ENCODE results near the gene HOXC9. TPM values are rescaled to one million over a fixed set of nuclear protein-coding genes. Genes with fewer than 3 reads are reported as not detected.

The HOXC9 gene
- total RNA-seq, 2 donors from 2014 or later = not detected

DNA sequence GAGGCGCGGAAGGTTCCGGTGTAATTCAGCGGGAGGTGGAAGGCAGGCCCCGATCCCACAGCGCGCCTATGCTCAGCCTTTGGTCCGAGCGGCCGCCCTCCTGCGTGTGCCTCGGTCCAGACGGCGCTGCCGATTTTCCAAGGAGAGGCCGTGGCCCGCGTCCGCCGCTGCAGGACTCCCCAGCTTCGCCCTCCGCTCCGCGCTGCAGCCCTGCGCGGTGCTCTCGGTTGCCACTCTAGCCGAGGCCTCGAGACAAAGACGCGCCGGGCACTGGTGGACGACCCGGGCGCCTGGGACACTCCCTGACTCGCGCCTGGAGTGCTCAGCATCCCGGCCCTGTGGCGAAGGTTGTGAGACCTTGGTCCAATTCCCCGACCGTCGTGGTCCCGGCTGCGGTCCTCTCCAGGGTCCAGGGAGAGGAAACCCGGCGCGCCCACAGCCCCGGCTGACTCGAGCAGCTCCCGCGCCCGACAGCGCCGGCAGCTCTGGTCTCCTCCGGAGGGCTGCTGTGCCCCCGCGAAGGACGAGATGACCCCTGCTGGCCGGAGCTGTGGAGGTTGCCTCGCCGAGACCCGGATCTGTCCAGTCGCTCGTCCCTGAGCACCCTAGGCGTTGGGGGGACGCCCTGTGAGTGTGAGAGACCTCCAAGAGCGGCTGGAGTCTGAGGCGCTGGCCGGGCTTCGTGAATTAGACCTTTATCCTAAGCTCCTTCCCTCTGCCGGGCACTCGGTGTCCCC, 38.8 kb upstream of the HOXC9 start:
- DNase-seq (no peak), ATAC-seq (no peak)
- intact Hi-C loops (cut with DNase I, micrococcal nuclease) = no loop called here

DNA sequence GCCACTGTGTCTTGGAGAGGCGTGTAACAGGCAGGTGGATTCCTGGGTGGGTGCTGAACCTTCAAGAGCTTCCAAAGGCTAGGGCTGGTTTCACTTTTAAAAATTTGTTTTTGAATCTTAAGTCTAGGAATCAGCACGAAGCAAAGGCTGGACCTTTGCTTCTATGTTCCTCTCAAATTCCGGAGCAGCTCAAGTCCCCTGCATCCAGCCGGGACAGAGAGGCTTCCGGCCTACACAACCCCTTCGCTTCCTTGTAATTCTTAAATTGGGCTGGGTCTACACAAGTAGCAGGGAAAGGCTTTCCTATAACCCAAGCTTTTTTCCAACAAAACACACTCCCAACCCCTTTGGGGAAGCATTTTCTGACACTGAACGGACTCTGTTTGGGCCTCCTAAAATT, 37.0 kb upstream of the HOXC9 start:
- DNase-seq (no peak), ATAC-seq (no peak)

DNA sequence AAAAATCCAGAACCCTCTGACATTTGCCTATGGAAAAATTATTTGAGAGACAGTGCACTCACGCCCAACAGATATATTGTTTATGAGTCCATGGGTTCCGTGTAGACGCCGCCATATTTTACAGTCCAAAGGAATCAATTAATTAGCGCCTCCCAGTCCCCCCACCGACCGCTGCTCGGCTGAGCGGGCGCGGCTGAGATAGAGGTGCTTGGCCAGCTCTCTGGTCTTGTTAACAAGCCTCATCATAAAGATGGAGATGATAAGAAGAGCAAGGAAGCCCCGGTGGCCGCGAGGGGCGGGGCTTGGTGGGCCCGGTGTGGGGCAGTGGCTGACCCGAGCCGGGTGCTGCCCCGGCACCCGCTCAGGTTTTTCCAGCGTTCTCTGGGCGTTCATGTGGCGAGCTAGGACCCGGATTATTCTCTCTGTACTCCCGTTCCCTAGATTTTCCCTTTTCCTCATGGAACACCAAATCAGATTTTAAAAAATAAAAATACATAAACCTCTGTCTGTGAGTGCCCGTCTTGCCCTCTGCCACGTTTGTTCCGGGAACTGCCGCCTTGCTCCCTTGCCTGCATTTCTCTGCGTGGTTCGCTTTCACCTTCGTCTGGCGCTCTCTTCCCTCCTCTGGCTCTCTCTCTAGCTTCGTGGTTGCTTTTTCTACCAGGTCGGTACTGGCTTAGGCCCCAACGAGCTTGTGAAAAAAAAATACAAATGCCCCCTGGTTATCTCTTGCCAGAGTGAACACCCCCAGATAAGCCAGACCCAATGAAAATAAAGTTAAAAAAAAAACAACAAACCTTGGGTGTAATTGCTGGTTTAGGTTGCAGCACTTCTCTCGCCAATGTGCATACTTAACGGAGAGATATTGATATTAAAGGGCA, 36.3 kb upstream of the HOXC9 start:
- intact Hi-C loops (cut with DNase I, micrococcal nuclease) = no loop called here
- no peak for ATAC-seq
- DNase-seq = no peak

More for the DNA sequence above, 37.0 kb upstream of the HOXC9 start:
- intact Hi-C loops (cut with DNase I, micrococcal nuclease) = no loop called here

DNA sequence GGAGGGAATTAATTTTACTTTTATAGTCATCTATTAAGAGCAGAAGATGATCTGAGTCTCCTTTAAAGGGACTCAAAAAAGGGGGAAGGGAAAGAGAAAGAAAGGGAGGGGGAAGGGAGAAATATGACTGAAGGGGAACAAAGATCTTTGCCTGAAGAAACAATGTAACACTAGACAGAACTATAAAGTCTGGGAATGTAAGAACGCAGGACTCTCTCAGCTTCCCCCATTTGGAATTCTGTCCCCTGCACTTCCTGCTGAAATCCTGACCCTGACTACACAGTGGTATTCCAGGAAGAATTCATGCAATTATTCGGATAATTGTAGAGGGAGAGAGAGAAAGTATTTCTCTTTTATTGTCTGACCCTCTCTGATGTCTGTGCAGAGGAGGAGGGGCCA, 35.6 kb upstream of the HOXC9 start:
- intact Hi-C loops (cut with DNase I, micrococcal nuclease) = no loop called here
- ATAC-seq = no peak
- DNase-seq = no peak

DNA sequence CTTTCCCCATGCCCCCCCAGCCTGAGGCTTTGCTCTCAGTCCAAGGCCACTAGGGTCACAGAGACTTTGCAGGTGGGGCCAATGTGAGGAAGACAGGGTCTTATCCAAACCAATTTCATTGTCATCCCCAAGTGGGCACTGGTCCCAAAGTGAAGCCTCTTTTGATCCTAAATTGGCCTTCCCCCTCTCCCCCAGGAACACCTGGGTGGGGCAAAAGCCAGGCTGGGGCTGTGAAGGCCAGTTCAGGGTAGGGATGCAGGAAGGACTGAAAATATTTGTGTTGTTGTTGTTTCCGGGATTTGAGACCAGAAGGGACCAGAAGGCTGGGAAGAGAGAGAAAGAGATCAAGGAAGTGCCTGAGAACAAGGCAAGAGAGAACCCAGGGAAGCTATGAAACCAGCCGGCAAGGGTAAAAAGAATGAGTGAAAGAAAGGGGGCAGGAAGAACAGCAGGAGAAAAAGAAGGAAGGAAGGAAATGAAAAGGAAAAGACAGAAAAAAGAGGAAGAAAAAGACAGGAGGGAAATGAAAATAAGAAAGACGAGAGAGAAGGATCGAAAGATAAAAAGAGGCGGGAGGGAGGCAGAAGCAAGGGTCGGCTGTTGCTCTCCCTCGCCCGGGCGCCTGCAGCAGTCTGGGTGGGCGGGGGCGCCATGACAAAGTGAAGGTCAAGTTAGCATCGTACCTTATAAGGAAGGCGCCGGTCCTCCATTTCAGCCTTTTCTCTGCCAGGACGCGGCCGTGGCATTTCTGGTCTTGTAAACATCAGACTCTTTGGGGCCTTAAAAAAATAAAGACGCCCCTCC, 34.5 kb upstream of the HOXC9 start:
- no peak for DNase-seq
- intact Hi-C loops (cut with DNase I, micrococcal nuclease) = no loop called here
- ATAC-seq = no peak

DNA sequence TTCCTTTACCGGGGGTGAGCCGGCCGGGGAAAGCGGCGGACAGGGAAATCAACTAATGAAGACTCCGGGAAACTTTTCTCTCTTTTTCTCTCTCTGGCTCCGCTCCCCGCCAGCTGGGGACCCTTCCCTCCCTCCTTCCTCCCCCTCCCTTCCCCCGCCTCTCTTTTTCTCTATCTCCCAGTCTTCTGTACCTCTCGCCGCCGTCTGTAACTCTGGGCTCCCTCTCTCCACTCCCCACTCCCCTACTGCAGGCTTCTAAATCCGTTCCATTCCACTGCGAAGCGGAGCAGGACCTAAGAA, 33.9 kb upstream of the HOXC9 start:
- intact Hi-C loops (cut with DNase I, micrococcal nuclease) = no loop called here
- ATAC-seq = no peak
- DNase-seq = no peak

DNA sequence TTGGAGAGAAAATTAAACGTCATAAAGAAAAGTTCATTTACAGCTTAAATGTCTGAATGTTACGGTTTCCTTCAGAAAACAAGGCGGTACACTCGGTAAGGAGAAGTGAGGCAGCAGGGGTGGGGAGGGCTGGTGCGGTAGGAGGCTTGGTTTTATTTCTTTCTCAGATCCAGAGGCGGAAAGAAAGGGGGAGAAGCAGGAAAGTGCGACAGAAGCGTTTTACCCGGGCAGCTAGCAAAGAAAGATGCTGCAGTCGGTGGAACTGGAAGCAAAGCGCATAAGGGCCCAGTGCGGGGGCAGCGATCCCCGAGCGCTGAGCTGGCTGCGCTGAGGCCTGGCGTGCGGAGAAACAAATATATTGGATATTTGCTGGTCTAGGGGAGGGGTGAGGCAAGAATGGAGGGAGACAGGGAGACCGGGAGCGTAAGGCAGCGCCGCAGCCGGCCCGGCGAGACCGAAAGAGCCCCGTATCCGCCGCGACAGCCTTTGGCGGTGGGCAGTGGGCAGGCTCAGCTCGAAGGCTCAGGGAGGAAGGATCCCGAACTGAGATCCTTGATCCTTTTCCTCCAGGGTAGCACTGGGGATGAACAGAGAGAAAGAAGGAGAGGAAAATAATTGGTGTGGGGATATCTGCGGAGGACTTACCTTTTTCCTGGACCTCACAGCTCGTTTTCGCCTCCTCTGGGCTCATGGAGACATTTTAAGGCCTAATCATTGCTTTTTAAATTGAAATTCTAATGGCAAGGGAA, 33.4 kb upstream of the HOXC9 start:
- intact Hi-C loops (cut with DNase I, micrococcal nuclease) = no loop called here
- ATAC-seq = no peak
- DNase-seq = no peak

DNA sequence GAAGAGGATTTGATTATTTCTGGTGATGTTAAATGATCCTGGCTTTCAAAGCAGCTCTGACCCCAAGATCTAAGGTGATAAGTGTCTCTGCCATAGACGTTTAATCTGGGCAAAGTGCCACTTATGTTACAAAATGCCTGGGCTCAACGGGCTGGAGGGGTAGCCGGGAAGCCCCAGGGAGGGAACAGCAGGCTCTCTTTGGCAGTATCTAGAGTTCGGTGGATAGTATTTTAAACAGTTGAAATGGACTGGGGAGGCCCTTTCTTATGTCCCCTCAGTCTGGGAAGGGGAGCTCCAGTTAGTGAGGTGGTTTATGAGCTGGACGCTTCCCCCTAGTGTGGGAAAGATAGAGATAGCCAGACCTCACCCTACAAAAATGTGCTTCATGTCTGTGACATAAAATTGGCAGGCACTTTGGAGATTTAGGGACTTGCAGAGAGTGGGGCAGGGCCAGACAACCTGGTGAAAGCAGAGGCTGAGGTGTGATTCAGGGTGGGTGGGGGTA, 32.5 kb upstream of the HOXC9 start:
- ATAC-seq (no peak), DNase-seq (no peak)
- intact Hi-C loops (cut with DNase I, micrococcal nuclease) = no loop called here

DNA sequence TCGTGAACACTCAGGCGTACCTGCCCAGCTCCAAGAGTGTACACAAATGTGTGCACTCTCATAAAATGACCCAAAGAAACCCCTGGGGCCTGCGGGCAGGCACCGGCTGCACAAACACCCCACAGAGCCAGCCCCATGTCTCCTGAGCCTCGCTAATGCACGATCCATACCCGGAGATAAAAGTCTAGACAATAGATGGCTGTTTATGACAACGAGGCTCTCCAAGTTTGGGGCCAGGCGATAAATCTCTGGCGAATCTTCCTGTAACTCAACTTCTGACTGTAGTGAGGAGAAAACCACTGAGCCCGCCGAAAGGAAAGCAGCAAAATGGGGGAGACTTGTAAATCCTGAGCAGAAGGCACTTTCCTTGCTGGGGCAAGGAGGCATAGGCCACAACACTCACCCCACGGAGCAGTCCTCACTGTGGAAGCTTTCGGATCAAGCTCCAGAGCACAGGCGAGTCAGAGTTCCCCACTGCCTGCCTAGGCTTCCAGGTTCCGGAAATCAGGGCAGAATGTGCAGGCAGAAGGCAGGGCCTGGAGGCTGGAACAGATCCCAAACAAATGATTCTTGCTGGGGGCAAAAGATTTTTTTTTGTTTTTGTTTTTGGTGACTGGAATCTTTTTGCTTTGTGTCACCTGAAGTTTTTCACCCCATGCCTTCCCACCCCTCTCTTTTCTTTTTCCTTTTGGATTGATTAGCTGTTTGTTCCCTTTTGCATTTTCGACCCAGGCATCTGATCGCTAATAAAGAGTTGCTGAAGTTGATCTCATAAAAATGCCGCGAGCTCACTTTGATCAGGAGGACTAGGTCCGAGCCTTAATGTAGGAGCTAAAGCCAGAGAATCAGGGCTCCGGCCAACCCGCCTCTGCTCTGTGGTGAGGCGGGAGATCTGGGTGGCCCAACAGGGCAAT, 31.5 kb upstream of the HOXC9 start:
- no peak for ATAC-seq
- intact Hi-C loops (cut with DNase I, micrococcal nuclease) = no loop called here
- no peak for DNase-seq

DNA sequence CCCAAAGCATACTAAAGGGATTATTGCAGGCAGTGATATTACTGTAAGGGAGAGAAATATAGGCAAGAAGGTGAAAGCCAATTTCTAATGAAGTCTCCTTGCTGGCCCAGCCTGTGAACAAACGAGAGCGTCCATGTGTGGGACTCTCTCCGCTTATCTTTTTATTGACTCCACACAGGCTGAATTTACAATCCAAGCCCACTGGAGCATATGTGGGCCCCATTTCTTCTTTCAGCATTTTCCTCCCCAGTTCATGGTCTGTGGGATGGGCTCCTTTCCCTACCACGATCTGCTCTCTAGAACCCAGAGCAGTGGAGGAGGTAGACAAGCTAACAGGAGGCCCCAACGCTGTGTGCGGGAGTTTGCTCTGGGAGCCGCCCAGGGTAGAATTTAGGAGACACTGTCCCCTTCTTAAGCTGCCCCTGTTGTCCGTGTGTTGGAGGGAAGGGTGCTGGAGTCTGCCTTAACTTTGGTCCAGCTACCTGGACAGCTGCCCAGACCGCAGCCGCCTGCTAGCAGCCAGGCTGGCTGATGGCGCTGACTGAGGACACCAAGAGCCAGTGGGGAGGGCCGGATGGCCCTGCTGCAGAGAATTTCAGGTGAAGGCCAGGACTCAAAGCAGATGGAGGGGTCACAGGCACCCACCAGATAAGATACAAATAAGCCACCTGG, 30.2 kb upstream of the HOXC9 start:
- ATAC-seq (no peak), DNase-seq (no peak)

DNA sequence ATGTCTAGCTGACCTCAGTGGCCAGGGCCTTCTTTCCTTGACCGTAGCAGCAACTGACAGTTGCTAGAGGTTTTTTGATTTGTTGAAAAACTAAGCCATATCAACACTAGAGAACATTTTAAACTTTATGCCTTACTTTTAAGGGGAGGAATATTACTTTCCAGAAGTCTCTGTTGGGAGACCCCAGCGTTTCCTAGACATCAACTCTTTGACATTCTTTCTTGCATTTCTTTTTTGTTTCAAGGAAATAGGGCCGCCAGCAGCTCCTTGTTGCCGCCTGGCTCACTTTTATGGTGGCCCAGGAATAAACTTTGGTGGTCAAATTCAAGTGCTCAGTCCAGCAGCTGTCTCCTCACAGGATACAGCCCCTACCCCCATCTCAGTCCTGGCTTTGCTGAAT, 29.5 kb upstream of the HOXC9 start:
- DNase-seq = no peak
- no peak for ATAC-seq
- intact Hi-C loops (cut with DNase I, micrococcal nuclease) = no loop called here

More for the DNA sequence above, 30.2 kb upstream of the HOXC9 start:
- intact Hi-C loops (cut with DNase I, micrococcal nuclease) = no loop called here

DNA sequence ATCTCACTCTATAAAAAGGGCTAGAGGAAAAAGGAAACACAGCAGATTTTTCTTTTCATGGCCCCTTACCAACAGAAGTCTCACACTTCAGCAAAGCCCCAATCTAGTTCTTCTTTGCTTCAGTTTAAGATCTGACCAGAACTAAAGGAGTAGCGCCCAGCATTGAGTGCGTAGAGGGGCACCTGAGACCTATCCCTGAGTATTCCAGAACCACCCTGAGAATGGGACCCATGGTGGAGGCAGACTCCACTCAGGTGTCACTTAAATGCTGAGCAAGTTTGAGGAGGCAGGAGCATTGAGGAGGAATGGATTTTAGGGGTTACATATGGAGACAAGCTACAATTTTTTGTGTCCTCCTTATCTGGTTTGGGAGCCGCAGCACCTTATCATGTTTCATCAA, 28.8 kb upstream of the HOXC9 start:
- ATAC-seq (no peak), DNase-seq (no peak)
- intact Hi-C loops (cut with DNase I, micrococcal nuclease) = no loop called here

DNA sequence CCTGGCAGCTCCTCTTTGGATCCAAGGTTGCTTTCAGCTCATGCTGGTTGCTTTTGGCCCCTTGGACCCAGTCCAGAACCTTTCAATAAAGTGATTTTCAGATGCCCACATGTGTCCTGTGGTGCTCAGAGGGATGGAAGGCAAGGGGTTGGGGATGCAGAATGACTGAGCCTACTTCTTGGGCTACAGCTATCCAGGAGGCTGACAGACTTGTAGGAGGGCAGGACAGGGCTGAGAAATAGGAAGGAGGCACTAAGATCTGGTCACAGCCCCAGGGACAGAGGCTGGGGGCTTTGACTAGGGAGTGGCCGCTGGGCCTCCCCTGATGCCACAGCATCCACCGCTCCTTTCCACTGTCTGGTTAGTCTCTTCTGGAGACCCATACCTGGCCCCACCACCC, 28.3 kb upstream of the HOXC9 start:
- ATAC-seq (no peak), DNase-seq (no peak)
- intact Hi-C loops (cut with DNase I, micrococcal nuclease) = no loop called here

DNA sequence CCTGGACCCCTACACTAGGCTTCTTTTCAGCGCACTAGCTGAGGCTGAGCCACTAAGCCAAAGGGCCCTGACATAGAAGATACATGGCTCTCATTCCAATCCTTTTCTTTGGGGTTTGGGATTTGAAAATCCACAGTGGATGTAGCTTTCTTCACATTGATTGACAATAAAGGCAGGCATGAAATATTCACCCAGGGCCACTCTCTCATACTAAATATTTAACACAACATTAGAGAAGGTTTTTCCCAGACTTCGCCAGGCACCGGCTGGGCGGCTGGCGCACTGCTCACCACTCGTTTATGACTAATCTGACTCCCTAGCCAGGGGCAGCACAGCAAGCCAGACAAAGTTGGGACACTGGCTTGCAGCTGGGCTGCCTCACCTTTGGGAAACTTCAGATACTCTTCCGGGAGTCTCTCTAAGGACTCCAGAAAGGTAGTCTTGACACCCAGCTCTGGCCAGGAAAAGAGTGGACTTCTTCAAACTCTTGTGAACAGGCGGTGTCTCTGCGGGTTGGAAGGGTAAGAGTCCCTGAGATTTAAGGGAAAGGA, 27.7 kb upstream of the HOXC9 start:
- no peak for DNase-seq
- intact Hi-C loops (cut with DNase I, micrococcal nuclease) = no loop called here
- no peak for ATAC-seq

DNA sequence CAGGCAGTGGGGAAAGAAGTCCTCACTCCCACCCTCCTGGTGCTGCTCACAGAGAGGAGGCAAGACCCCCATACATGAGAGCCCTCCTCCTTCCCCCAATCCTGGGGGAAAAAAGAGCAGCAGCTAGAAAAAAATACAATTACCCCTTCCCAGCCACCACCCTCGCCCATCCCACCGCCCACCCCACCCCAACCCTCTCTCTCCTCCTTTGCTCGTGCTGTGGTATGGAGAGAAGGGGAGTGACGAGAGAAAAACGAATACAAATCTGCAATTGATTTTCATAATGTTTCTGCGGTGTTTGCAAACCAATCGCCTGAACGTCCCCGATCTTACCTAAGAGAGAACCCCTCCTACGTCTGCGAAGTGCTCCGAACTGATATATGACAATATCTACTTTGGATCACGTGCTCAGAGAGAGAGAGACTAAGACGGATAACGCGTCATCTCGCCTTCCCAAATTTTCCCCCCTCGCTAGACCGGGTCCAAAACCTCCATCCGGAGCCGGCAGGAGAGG, 27.2 kb upstream of the HOXC9 start, which contains the start of gene HOXC11:
HOXC11 (plus strand) TSS at position 405 of the 514 bp plus-strand sequence. CDS start 116 bp downstream, outside the sequence.
- ATAC-seq (no peak), DNase-seq (no peak)
- intact Hi-C loops (cut with DNase I, micrococcal nuclease) = no loop called here

DNA sequence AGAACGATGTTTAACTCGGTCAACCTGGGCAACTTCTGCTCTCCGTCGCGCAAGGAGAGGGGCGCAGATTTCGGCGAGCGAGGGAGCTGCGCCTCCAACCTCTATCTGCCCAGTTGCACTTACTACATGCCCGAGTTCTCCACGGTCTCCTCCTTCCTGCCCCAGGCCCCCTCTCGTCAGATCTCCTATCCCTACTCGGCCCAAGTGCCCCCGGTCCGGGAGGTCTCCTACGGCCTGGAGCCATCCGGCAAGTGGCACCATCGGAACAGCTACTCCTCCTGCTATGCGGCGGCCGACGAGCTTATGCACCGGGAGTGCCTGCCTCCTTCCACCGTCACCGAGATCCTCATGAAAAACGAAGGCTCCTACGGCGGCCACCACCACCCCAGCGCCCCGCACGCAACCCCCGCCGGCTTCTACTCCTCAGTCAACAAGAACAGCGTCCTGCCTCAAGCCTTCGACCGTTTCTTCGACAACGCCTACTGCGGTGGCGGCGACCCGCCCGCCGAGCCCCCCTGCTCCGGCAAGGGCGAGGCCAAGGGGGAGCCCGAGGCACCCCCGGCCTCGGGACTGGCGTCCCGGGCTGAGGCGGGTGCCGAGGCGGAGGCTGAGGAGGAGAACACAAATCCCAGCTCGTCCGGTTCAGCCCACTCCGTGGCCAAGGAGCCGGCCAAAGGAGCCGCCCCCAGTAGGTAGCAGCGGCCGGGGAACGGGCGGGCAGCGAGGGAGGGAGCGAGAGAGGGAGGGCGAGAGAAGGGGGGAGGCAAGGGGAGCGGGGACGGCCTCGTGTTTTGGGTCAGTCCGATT, 26.5 kb upstream of the HOXC9 start:
- ATAC-seq = no peak
- intact Hi-C loops (cut with DNase I, micrococcal nuclease) = no loop called here
- DNase-seq = no peak

Measured in left colon (tissue), 2 donors.